Glutamatergic neuron (in vitro differentiated cells): ENCODE measurements around the gene FILIP1L. TPM values are rescaled to one million over a fixed set of nuclear protein-coding genes. Genes with fewer than 3 reads are reported as not detected.
A peak's percentile ranks its signal among the peaks of the same experiment; 100 is the strongest.

Experiments used
- DNase-seq: peaks from one replicate; pipeline ENCODE4 v3.0.0; 2022
- H3K27ac Mint-ChIP-seq: one replicate; pipeline ENCODE4 v1.8.0; 2020; ENCODE audit warnings: mild to moderate bottlenecking, mixed read lengths, inconsistent platforms; ENCODE audit not compliant: unreplicated experiment
- H3K27me3 Mint-ChIP-seq: one replicate; pipeline ENCODE4 v1.8.0; 2020; ENCODE audit warnings: mild to moderate bottlenecking, moderate library complexity, mixed read lengths, inconsistent platforms; ENCODE audit not compliant: unreplicated experiment
- H3K36me3 Mint-ChIP-seq: one replicate; pipeline ENCODE4 v1.8.0; 2020; ENCODE audit warnings: mild to moderate bottlenecking, mixed read lengths, inconsistent platforms; ENCODE audit not compliant: unreplicated experiment
- H3K4me1 Mint-ChIP-seq: one replicate; pipeline ENCODE4 v1.8.0; 2020; ENCODE audit warnings: mild to moderate bottlenecking, low read depth, mixed read lengths, inconsistent platforms; ENCODE audit not compliant: unreplicated experiment
- H3K4me3 Mint-ChIP-seq: one replicate; pipeline ENCODE4 v1.8.0; 2020; ENCODE audit warnings: mild to moderate bottlenecking, mixed read lengths, inconsistent platforms; ENCODE audit not compliant: unreplicated experiment
- H3K9me3 Mint-ChIP-seq: one replicate; pipeline ENCODE4 v1.8.0; 2020; ENCODE audit warnings: mild to moderate bottlenecking, moderate library complexity, mixed read lengths, inconsistent platforms; ENCODE audit not compliant: unreplicated experiment
- CTCF ChIP-seq: fragments of 200-600 bp; sonication (generic); IDR thresholded peaks from one replicate; pipeline ENCODE4 v1.5.0; 2021; ENCODE audit not compliant: partially characterized antibody, unreplicated experiment
- total RNA-seq: library from RNA; stranded (reverse); fragmentation: NEBNext Ultra II Directional; extraction: Animal tissue kit (Norgen Biotek cat#: 25700); gene quantifications from one replicate; pipeline ENCODE4 v1.2.1, GENCODE V29; 2021; ENCODE audit not compliant: unreplicated experiment

The FILIP1L gene
- total RNA-seq, 1 donor from 2014 or later = 4.3 TPM

- DNase-seq = no peak
- Mint-ChIP-seq H3K36me3 (no peaks in the 10 kb centered on the region), H3K4me3 (no peak overlapping the region), H3K9me3 (peaks cover 2% of the 10 kb centered on the region), H3K4me1 (peaks cover 19% of the 10 kb centered on the region), H3K27me3 (no peaks in the 10 kb centered on the region), H3K27ac (no peak overlapping the region)
- TF ChIP-seq CTCF = no peak
These were observed 73.7 kb downstream of the FILIP1L start for GRCh38 chr3:100040451-100041225.

GRCh38 chr3:100039075-100039474 is 75.2 kb downstream of the FILIP1L start:
- H3K9me3 Mint-ChIP-seq = no peaks in the 10 kb centered on the region
- TF ChIP-seq CTCF = no peak
- H3K4me1 Mint-ChIP-seq = peaks cover 11% of the 10 kb centered on the region
- no peaks in the 10 kb centered on the region for H3K36me3 Mint-ChIP-seq
- H3K4me3 Mint-ChIP-seq = no peak overlapping the region
- no peak for DNase-seq
- H3K27me3 Mint-ChIP-seq = no peaks in the 10 kb centered on the region
- no peak overlapping the region for H3K27ac Mint-ChIP-seq

DNA sequence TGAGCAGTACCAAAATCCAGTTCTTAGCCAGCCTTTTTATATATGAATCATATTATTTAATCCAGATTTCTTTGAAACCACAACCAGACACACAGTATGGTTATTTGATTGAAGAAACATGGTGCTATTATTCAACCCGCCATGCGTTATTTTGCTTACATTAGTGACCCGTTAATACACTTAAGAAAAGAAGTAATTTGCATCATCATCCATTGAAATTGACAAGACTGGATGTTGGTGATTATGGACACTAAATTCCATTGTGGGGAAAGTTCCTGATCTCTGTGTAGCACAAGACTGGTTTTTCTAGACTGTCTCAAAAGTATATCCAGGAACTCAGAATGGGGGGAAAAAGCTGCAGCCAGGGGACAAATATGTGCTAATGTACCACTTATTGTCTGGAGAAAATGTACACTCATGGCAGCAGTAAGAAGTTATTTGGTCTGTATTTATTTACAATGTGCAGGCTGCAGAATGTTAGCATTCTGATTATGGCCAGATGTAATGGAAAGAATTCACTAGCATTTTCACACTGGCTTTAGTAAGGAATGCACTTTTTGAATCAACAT is 80.3 kb downstream of the FILIP1L start:
- no peak for TF ChIP-seq CTCF
- no peak overlapping the region for H3K27ac Mint-ChIP-seq
- no peak overlapping the region for H3K4me3 Mint-ChIP-seq
- H3K4me1 Mint-ChIP-seq = peaks cover 23% of the 10 kb centered on the region
- peaks cover 5% of the 10 kb centered on the region for H3K27me3 Mint-ChIP-seq
- no peaks in the 10 kb centered on the region for H3K36me3 Mint-ChIP-seq
- DNase-seq = no peak
- H3K9me3 Mint-ChIP-seq = peaks cover 6% of the 10 kb centered on the region

DNA sequence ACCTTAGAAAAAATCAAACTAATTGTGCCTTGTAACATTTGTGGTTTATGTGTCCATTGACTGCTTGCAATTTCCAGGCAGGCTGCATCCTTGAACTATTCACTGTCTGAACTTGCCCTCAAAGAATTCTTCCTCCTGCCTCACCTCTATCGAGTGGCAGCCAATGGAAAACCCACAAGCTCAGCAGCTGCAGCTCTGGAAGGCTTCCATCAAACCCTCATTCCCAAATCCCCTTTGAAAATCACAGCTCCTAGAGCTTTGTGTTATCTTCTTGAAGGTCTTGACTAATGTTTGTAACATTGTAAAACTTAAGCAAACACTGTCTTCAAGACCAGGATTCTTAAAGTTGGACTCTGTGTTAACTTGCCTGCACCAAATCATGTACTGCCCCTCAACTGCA is 81.1 kb downstream of the FILIP1L start:
- peaks cover 23% of the 10 kb centered on the region for H3K4me1 Mint-ChIP-seq

More for the DNA sequence above, 81.1 kb downstream of the FILIP1L start:
- H3K36me3 Mint-ChIP-seq = no peaks in the 10 kb centered on the region
- peak overlapping the region; percentile 89 for H3K27ac Mint-ChIP-seq
- DNase-seq = no peak
- TF ChIP-seq CTCF = no peak
- H3K27me3 Mint-ChIP-seq = peaks cover 5% of the 10 kb centered on the region
- peaks cover 6% of the 10 kb centered on the region for H3K9me3 Mint-ChIP-seq
- peak overlapping the region; percentile 41 for H3K4me3 Mint-ChIP-seq
